Loucy (cell line): ENCODE results near the gene TBX3.

Source experiments
- EZH2phosphoT487 ChIP-seq: fragments of 200-600 bp; IDR thresholded peaks from 2 replicates; pipeline ENCODE4 v1.6.1; 2018; ENCODE audit warnings: antibody characterized with exemption, mild to moderate bottlenecking, moderate library complexity, borderline replicate concordance
- TF ChIP-seq, protein P1 (sequence below): fragments of 200-600 bp; sonication (generic); conservative IDR thresholded peaks from 2 replicates; pipeline ENCODE4 v1.5.1; 2014; ENCODE audit warnings: mild to moderate bottlenecking, antibody characterized with exemption, low read length

GRCh38 chr12:114667669-114668150 is 16.3 kb downstream of the TBX3 start:
- TF ChIP-seq, protein P1, sequence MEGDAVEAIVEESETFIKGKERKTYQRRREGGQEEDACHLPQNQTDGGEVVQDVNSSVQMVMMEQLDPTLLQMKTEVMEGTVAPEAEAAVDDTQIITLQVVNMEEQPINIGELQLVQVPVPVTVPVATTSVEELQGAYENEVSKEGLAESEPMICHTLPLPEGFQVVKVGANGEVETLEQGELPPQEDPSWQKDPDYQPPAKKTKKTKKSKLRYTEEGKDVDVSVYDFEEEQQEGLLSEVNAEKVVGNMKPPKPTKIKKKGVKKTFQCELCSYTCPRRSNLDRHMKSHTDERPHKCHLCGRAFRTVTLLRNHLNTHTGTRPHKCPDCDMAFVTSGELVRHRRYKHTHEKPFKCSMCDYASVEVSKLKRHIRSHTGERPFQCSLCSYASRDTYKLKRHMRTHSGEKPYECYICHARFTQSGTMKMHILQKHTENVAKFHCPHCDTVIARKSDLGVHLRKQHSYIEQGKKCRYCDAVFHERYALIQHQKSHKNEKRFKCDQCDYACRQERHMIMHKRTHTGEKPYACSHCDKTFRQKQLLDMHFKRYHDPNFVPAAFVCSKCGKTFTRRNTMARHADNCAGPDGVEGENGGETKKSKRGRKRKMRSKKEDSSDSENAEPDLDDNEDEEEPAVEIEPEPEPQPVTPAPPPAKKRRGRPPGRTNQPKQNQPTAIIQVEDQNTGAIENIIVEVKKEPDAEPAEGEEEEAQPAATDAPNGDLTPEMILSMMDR = no peak
- TF ChIP-seq EZH2phosphoT487 = no peak
